Caco-2 (cell line): ENCODE measurements around the gene GALNS. TPM values are rescaled to one million over a fixed set of nuclear protein-coding genes. Genes with fewer than 3 reads are reported as not detected.
"Not testable (repeated sequence)": the region's sequence is repeated elsewhere in the genome, so short reads cannot be mapped to it uniquely, and the experiment has no call there.

Source experiments
- BruUV-seq: library from RNA; stranded (reverse); fragments of 400-500 nt; replicated peaks from 2 replicates; lab custom pipeline; 2021; lab: Mats Ljungman, UMichigan
- CTCF ChIA-PET: fragments of 300-600 bp; sonication (Branson Sonifier 250); formaldehyde crosslinking; loops from one replicate; lab custom pipeline; 2022; ENCODE audit warnings: antibody characterized with exemption; lab: Charles Lee
- POLR2A ChIA-PET: fragments of 300-600 bp; sonication (Branson Sonifier 250); formaldehyde crosslinking; loops from one replicate; lab custom pipeline; 2022; ENCODE audit warnings: antibody characterized with exemption; lab: Charles Lee
- DNase-seq, 2 experiments: peaks; one replicate each; pipeline versions ENCODE4 v3.0.0 to v3.0.0-alpha.2; 2020 to 2022
- H3K27me3 ChIP-seq: replicated peaks from 2 replicates; pipeline ENCODE4 v1.6.0; 2011; ENCODE audit warnings: low read length; ENCODE audit not compliant: control insufficient read depth, insufficient read depth
- H3K36me3 ChIP-seq: 2 replicates; pipeline ENCODE4 v1.5.1; 2011; ENCODE audit warnings: low read length; ENCODE audit not compliant: control insufficient read depth, insufficient read depth
- H3K4me1 ChIP-seq: fragments of 250-450 bp; sonication (Bioruptor Pico); 2 replicates; pipeline ENCODE4 v1.5.1; 2020; ENCODE audit warnings: mild to moderate bottlenecking
- H3K4me3 ChIP-seq: 2 replicates; pipeline ENCODE4 v1.5.1; 2011; ENCODE audit warnings: low read depth, mild to moderate bottlenecking, control low read depth, low read length
- H3K9me3 ChIP-seq: fragments of 250-450 bp; sonication (Bioruptor Pico); 2 replicates; pipeline ENCODE4 v1.5.1; 2020; ENCODE audit warnings: mild to moderate bottlenecking, moderate library complexity
- H3K27ac Mint-ChIP-seq: one replicate; pipeline ENCODE4 v1.8.0; 2022; ENCODE audit warnings: mixed read lengths; ENCODE audit not compliant: unreplicated experiment
- H3K27me3 Mint-ChIP-seq: one replicate; pipeline ENCODE4 v1.8.0; 2022; ENCODE audit warnings: mixed read lengths; ENCODE audit not compliant: insufficient read depth, unreplicated experiment
- H3K36me3 Mint-ChIP-seq: one replicate; pipeline ENCODE4 v1.8.0; 2022; ENCODE audit warnings: mild to moderate bottlenecking, mixed read lengths; ENCODE audit not compliant: insufficient read depth, unreplicated experiment
- H3K4me1 Mint-ChIP-seq: one replicate; pipeline ENCODE4 v1.8.0; 2022; ENCODE audit warnings: low read depth, mixed read lengths; ENCODE audit not compliant: unreplicated experiment
- H3K4me3 Mint-ChIP-seq: one replicate; pipeline ENCODE4 v1.8.0; 2022; ENCODE audit warnings: mild to moderate bottlenecking, moderate library complexity, mixed read lengths; ENCODE audit not compliant: unreplicated experiment
- H3K9me3 Mint-ChIP-seq: one replicate; pipeline ENCODE4 v1.8.0; 2022; ENCODE audit warnings: mixed read lengths; ENCODE audit not compliant: unreplicated experiment
- intact Hi-C: fragments of 100-400 bp; cut with micrococcal nuclease; formaldehyde crosslinking; loops from one replicate; pipeline ENCODE4 v1.10.0; 2022; ENCODE audit not compliant: unreplicated experiment
- total RNA-seq: library from RNA; stranded (reverse); gene quantifications from 2 replicates; pipeline ENCODE4 v1.2.3, GENCODE V29; 2022
- TF ChIP-seq, protein P1 (sequence below), 2 experiments: fragments of 200-600 bp in 1 of 2; IDR thresholded peaks; 1 replicate in 1 of 2; 2 replicates in 1 of 2; pipeline versions ENCODE4 v1.5.1 to v1.8.0; 2011 to 2022; ENCODE audit warnings: antibody characterized with exemption in 1 of 2, control low read depth in 1 of 2, inconsistent platforms in 1 of 2, low read depth in 1 of 2, low read length in 1 of 2, mild to moderate bottlenecking in 1 of 2, moderate library complexity in 1 of 2; ENCODE audit not compliant: insufficient read depth in 1 of 2, severe bottlenecking in 1 of 2, unreplicated experiment in 1 of 2

GALNS gene
- total RNA-seq, 1 experiment from 2014 or later, result 57.8 TPM

DNA sequence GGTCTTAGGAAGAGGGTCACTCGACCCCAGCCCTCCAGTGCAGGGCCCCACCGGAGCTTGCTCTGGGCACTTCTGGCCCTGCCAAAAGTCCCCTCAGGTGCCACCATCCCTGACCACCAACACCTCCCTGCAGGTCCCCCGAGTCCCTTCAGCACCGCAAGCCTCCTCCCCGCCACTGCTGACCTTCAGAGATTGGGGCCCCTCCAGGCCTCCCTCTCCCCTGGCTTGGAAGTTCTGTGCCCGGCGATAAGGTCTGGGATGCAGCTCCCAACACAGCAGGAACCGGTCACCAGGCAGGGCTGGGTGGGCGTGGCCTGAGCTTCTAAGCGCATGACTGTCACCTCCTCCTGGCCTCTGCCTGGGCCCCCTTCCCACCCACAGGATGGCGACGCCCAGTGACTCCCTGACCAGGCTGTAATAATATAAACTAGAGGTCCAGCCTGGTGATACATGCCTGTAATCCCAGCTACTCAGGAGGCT is 82.9 kb downstream of the GALNS start:
- BruUV-seq, result no TSS peak
- Histone ChIP-seq H3K9me3 (no peaks in the 10 kb centered on the region), H3K27me3 (no peaks in the 10 kb centered on the region), H3K4me1 (peaks cover 56% of the 10 kb centered on the region), H3K36me3 (no peaks in the 10 kb centered on the region; the same call in 1 of the 2 replicates), H3K4me3 (no peak overlapping the region)
- CTCF ChIA-PET, result interaction anchor here (1.1 to 2.8 kb wide), 4 partner anchors 9 to 37 kb away, joined by 3 to 24 read pairs (median 14); no protein-coding TSS in a partner anchor
- H3K36me3 Mint-ChIP-seq, result peaks cover 79% of the 10 kb centered on the region
- TF ChIP-seq, protein P1, sequence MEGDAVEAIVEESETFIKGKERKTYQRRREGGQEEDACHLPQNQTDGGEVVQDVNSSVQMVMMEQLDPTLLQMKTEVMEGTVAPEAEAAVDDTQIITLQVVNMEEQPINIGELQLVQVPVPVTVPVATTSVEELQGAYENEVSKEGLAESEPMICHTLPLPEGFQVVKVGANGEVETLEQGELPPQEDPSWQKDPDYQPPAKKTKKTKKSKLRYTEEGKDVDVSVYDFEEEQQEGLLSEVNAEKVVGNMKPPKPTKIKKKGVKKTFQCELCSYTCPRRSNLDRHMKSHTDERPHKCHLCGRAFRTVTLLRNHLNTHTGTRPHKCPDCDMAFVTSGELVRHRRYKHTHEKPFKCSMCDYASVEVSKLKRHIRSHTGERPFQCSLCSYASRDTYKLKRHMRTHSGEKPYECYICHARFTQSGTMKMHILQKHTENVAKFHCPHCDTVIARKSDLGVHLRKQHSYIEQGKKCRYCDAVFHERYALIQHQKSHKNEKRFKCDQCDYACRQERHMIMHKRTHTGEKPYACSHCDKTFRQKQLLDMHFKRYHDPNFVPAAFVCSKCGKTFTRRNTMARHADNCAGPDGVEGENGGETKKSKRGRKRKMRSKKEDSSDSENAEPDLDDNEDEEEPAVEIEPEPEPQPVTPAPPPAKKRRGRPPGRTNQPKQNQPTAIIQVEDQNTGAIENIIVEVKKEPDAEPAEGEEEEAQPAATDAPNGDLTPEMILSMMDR (IDR thresholded peaks at IDR 0.05; ENCODE audit: insufficient read depth in 1 of 2, low read depth in 1 of 2, low read length in 1 of 2, severe bottlenecking in 1 of 2, unreplicated experiment in 1 of 2), result no peak
- DNase-seq, result peak; percentile 64 to 74
- peaks cover 33% of the 10 kb centered on the region for H3K4me1 Mint-ChIP-seq
- POLR2A ChIA-PET, result interaction anchor here (1.9 kb wide), 1 partner anchor 36 kb away, joined by 7 read pairs; no protein-coding TSS in a partner anchor
- intact Hi-C loops, result no loop called here
- H3K9me3 Mint-ChIP-seq, result no peaks in the 10 kb centered on the region
- H3K4me3 Mint-ChIP-seq, result peak overlapping the region; percentile 24
- H3K27me3 Mint-ChIP-seq, result no peaks in the 10 kb centered on the region
- peak overlapping the region; percentile 67 for H3K27ac Mint-ChIP-seq

DNA sequence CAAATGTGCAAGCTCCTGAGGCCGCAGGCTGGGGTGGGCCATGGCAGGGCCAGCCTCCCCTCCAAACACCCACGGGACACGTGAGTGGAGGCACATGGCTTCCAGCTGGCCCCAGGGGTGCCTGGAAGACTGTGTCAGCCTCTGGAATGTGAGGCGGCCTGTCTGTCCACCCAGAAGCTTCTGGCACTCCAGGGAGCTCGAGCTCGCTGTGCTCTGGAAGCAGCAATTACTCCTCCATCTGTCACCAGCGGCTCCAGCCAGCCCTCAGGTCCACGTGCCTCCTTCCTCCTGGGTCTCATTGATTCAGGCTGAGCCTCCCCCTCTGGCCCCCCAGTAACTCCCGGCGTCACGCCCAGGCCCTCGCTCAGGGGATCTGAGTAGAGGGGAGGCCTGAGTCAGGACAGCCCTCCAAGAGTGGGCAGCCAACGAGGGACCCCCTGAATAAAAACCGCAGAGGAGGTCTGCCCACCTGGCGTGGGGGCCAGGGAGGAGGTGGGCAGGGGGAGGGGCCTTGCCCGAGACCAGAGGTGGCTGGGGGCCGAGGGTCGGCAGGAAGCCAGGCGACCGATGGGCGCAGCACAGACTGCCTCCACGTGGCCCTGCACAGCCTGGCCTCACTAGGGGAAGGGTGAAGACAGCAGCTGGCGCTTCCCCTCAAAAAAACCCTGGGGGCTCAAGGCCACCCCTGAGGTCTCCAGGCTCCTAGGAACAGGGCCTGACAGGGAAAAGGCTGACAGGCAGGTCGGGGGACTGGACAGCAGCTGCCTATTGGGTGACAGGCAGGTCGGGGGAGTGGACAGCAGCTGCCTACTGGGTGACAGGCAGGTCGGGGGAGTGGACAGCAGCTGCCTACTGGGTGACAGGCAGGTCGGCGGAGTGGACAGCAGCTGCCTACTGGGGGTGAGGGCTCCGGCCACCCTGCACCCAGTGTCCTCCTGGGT is 83.6 kb downstream of the GALNS start:
- TF ChIP-seq, protein P1 (IDR thresholded peaks at IDR 0.05; ENCODE audit: insufficient read depth in 1 of 2, low read depth in 1 of 2, low read length in 1 of 2, severe bottlenecking in 1 of 2, unreplicated experiment in 1 of 2), result no peak
- H3K27me3 Mint-ChIP-seq, result no peaks in the 10 kb centered on the region
- H3K4me1 ChIP-seq, result peaks cover 63% of the 10 kb centered on the region
- POLR2A ChIA-PET, result interaction anchor here (1.9 kb wide), 1 partner anchor 36 kb away, joined by 7 read pairs; no protein-coding TSS in a partner anchor
- BruUV-seq, result no TSS peak
- peak overlapping the region; percentile 27 for H3K4me3 Mint-ChIP-seq
- no peaks in the 10 kb centered on the region for H3K27me3 ChIP-seq
- H3K27ac Mint-ChIP-seq, result peak overlapping the region; percentile 67
- H3K9me3 Mint-ChIP-seq, result no peaks in the 10 kb centered on the region
- peak; percentile 65 to 79 for DNase-seq
- H3K4me1 Mint-ChIP-seq, result peaks cover 33% of the 10 kb centered on the region
- no peaks in the 10 kb centered on the region for H3K9me3 ChIP-seq
- intact Hi-C loops, result no loop called here
- no peaks in the 10 kb centered on the region; the same call in 1 of the 2 replicates for H3K36me3 ChIP-seq
- peaks cover 73% of the 10 kb centered on the region for H3K36me3 Mint-ChIP-seq
- no peak overlapping the region for H3K4me3 ChIP-seq
- CTCF ChIA-PET, result interaction anchor here (0.7 to 2.8 kb wide), 5 partner anchors 10 to 174 kb away, joined by 3 to 24 read pairs (median 9); no protein-coding TSS in a partner anchor

DNA sequence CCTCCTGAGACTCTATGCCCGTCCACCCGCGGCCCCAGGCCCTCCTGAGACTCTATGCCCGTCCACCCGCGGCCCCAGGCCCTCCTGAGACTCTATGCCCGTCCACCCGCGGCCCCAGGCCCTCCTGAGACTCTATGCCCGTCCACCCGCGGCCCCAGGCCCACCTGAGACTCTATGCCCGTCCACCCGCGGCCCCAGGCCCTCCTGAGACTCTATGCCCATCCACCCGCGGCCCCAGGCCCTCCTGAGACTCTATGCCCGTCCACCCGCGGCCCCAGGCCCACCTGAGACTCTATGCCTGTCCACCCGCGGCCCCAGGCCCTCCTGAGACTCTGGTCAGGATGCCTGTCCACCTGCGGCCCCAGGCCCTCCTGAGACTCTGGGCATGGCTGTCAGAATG is 85.0 kb downstream of the GALNS start:
- peaks cover 76% of the 10 kb centered on the region for H3K4me1 ChIP-seq
- H3K27me3 ChIP-seq, intact Hi-C loops, POLR2A ChIA-PET, BruUV-seq, H3K9me3 ChIP-seq, H3K27me3 Mint-ChIP-seq, H3K4me3 Mint-ChIP-seq, DNase-seq, H3K27ac Mint-ChIP-seq, H3K9me3 Mint-ChIP-seq, H3K36me3 ChIP-seq, H3K4me3 ChIP-seq: not testable (repeated sequence)
- peaks cover 65% of the 10 kb centered on the region for H3K36me3 Mint-ChIP-seq
- CTCF ChIA-PET, result interaction anchor here (2.8 kb wide), 1 partner anchor 9 kb away, joined by 24 read pairs; no protein-coding TSS in a partner anchor
- H3K4me1 Mint-ChIP-seq, result peaks cover 39% of the 10 kb centered on the region
